CD4-positive, alpha-beta T cell treated with Interferon gamma for 1 hour (primary cell): ENCODE results near the gene ELL3.
"Not testable (repeated sequence)": the region's sequence is repeated elsewhere in the genome, so short reads cannot be mapped to it uniquely, and the experiment has no call there.

Source experiments
- DNase-seq: peaks from one replicate; pipeline ENCODE4 v3.0.0-alpha.2; 2020

Gene ELL3

GRCh38 chr15:43789409-43789808 is 12.6 kb upstream of the ELL3 start:
- DNase-seq = no peak

GRCh38 chr15:43779016-43779415 is 2.2 kb upstream of the ELL3 start:
- DNase-seq = no peak

DNA sequence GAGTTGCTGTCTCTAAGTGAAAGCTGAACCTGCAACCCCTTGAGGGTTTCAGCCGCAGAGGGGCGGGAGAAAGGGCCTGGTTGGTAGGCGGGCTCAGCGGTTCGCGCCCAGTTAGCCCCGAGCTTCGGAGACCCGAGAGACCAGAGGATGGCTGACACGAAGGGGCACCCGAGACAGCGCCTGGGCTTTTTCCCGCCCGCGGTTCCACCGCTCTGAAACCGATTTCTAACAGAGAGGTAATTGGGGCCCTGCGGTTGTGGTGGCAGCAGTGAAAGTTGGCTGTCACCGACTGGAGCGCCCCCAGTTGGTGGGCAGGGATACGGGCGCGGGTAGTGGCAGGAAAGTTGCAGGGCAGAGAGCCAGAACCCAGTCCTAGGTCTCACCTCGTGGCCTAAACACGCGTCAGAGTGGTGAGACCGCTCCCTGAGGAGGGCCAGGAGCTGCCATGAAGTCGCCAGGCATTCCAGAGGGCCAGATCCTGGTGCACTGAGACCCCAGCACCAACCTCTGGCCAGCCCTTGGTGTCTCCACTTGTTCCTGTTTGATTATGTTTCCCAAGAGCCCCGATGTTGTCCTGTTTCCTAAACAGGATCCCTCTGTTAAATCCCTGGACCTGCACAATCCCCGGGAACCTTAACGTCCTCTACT is 625 bp upstream of the ELL3 start:
- peak; percentile 80 for DNase-seq

DNA sequence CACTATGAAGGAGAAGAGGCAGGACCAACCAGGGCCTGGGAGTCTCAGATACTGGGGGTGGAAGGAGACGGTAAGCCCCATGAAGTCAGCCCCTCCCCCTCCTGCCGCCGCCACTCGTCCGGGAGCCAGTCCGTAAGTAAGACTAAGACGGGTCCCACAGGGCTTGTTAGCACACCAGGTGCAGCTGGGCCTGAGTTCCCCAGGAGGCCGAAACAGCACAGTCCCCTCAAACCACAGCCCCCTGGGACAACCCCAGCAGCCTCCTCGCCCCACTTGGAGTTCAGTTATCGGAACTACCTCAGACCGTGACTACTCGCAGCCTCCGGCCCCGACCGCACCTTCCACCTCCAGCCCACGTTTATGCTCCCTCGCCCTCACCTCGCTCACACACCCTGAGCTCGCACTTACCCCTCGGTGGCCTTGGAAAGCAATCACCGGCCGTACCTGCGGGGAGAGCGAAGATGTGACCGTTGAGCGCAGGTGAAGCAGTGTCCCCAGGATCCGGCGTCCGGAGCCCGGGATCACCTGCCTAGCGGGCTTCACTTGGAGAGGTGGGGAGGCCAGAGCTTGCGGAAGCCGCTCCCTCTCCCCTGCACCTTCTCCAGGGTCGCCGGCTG is 557 bp downstream of the ELL3 start:
- peak; percentile 84 for DNase-seq

DNA sequence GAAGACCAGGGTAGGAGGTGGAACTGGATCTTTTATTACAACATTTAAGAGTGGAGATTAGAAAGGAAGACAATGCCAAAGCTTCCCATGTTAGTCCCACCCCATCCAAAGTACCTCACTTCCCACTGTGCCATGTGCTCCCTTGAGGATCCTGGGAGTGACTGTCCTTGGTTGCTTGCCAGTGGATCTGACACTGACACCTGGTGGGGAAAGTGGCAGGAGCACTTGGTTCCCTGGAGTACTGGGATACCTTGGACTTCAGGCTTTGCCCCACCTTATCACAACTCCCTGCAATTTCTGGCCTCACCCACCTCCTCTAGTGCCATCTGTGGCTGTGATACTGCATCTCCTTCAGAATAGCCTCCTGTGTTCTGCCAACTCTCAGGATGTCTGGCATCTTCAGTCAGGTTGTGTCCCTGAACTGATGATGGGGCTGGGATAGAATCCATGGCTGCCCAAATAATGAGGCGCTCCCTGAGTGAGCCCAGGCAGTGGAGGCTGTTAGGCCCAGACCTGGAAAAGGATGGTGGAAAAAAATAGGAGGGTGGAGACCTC is 1.3 kb downstream of the ELL3 start:
- no peak for DNase-seq

GRCh38 chr15:43774062-43774461 is 2.7 kb downstream of the ELL3 start:
- DNase-seq = no peak

DNA sequence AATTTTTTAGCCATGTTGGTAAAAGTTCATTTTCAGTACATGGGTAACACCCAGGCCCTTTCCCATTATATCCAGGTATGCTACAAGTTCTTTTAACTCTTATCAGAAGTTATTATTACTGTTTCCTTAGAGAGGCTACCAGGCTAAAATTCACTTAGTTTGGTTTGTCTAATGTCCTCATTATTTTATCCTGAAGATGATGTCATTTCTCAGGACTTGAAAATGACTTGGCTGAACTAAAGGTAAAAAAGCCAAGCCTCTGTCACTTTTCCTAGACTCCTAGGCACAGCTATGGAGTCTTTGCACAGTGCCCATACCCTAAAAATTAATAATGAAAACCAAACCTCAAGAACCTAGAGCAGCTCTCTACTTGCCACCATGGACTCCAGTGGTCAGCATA is 4.1 kb downstream of the ELL3 start:
- no peak for DNase-seq

DNA sequence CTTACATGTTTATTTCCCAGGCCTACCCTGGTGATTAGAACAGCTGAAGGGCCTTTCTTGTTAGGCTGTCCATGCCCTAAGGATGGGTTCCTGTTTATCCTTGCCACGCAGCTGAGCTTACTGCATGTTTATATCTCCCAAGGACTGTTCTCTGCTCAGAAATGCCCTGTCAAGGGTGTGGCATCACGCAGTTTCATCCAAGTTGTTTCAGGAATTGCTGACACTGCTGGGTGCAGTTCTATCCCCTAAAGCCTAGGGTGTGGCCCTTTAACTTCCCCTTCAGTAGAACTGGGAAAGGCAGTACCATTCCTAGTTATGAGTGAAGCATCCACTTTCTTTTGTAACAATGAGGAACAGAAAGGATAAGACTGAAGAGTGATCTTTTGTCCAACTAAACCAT is 5.0 kb downstream of the ELL3 start:
- no peak for DNase-seq

DNA sequence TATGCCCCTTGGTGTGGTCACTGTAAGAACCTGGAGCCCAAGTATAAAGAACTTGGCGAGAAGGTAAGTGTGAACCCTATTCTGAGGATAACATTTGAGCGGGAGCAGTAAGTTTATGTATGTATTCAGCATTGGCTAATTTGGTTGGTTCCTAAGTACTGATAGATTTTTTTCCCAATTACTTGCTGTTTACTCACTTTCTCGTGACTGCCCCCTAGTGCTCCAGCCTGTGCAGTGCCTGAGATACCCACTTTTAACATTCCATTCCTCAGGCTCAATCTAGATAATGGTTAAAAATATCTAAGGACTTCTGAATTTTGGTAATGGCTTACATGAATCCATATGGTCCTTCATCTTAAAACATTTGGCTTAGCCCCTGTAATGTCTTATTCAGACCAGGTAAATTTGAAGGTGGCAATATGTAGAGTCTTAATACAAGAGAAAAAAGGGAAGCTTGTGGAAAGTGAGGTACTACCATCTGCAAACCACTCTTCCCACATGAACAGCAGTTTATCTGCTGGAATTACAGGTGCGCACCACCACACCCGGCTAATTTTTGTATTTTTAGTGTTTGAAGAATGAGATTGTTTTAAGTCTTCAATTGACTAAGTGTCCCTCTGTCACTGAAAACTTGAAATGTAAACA is 7.1 kb downstream of the ELL3 start:
- peak; percentile 48 for DNase-seq

DNA sequence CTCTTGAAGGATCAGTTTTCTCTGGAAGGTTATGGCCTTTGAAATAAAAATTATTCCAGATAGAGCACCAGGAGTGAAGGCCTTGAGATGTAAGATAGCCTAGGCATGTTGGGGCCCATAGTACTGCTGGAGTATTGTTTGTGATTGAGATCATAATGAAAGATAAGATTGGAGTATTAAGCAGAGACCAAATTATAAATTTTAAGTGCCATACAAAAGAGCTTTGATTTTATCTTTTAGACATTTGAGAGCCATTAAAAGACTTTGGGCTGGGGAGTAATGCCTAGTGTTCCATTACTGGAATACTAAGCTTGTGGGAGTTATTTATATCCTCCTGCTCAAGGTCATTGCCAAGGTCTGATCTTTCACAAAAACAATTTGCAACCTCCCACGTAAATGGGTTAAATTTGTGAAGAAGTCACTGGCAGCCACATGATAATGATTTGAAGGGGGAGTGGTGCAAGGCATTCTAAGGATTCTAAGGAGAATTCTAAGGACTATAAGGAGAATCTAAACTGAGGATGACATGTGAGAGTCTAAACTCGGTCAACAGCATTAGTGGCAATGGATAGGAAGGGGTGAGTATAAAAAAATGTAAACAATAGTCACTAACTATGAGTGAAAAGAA is 12.8 kb downstream of the ELL3 start:
- DNase-seq = no peak

- no peak for DNase-seq
Observed at GRCh38 chr15:43762824-43763223, 13.9 kb downstream of the ELL3 start.

DNA sequence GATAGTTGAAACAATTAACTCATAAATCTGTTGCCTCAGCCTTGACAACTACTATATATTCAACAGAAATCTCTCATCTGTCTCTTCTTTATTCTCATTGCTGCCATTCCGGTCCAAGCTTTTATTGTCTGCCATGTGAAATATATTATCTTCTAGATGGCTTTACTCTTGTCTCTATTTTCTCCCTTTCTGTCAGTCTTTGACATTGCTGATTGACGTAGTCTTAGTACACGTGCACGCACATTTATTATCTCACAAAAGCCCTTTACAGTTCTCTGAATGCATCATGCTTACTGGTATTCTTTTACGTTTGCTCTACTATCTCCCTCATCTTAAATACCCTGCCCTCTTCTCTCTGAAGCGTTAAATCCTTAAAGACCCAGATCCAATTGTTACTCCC is 24.9 kb downstream of the ELL3 start:
- DNase-seq = no peak

DNA sequence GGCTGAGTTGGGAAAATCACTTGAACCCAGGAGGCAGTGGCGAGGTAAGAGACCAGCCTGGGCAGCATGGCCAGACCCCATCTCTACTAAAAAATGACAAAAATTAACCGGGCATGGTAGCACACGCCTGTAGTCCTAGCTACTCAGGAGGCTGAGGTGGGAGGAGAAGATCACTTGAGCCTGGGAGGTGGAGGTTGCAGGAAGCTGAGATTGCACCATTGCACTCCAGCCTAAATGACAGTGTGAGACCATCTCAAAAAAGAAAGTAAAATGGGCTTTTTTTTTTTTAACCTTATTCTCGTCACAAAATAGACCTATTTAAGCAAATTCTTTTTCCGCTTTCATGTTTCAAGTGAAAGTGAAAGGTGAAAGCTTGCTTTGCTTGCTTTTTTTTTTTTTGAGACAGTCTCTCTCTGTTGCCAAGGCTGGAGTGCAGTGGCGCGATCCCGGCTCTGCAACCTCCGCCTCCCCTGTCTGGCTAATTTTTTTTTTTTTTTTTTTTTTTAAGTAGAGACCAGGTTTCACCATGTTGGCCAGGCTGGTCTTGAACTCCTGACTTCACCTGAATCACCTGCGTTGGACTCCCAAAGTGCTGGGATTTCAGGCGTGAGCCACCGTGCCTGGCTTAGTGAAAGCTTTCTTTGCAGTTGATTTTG is 26.9 kb downstream of the ELL3 start:
- DNase-seq = peak; percentile 62

DNA sequence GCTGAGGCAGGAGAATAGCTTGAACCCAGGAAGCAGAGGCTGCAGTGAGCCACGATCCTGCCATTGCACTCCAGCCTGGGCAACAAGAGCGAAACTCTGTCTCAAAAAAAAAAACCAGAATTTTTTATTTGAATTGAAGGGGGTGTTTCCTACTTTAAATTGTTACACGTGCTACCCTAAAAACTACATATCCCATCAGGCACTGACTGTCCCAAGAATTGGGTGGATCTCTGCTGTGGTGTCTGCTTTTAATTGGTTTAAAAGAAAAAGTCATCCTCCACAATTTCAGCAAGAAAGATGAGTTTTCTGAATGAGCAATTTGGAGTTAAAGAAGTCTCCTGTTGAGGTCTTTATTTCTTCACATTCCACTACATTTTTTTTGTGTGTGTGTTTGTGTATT is 28.4 kb downstream of the ELL3 start:
- DNase-seq = no peak

- DNase-seq = peak; percentile 46
Observed at GRCh38 chr15:43746903-43747309, 29.9 kb downstream of the ELL3 start.

GRCh38 chr15:43746245-43746902 is 30.4 kb downstream of the ELL3 start, which contains the start of gene PDIA3:
PDIA3 (plus strand) TSS chr15:43746438; CDS start chr15:43746540, 102 bp downstream.
- peak; percentile 90 for DNase-seq

- DNase-seq = no peak
Observed at GRCh38 chr15:43735416-43735815, 41.4 kb downstream of the ELL3 start.

DNA sequence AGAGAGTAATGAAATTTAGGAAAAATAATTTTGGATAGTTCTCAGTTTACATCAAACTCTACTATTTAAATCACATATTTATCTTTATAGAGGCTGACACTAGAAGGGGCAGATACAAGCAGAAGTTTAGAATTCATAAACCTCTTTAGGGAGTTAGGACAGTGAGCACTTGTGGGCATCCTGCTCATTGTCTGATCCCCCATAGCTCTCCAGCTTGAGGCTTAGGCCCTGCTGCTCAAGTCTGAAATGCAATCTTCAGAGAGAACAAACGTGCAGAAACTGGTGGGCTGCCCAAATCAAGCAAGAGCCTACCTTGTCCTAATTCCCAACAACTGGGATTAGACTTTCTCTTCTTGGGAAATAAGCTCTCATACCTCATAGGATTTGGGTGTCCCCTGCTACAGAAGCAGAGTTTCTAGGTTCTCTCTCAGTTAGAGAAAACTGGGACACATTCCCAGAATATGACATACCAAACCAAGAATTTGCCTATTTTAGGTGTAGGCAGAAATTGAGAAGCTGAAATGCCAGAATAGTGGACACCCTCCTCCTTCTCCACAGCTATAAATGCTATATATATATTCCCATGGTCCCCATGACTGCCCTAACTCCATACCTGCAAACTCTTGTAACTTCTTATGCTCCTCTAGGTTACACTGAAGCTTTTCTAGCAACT is 48.6 kb downstream of the ELL3 start:
- not testable (repeated sequence) for DNase-seq

DNA sequence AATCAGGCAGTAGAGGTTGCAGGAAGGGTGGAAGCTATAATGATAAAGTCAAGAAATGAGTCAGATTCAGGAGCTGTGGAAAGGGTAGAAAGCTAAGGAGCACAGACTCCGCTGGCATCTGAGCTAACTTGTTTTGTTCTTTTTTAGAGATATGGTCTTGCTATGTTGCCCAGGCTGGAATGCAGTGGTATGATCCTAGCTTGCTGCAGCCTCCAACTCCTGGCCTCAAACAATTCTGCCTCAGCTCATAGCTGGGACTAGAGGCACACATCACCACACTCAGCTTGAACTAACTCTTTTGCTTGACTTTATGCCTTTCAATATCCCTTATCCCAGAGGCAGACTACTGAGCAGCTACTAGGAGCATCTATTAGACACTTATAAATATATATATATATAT is 50.5 kb downstream of the ELL3 start:
- DNase-seq = not testable (repeated sequence)

- no peak for DNase-seq
Observed at GRCh38 chr15:43723151-43723550, 53.6 kb downstream of the ELL3 start.
